Mesenchymal stem cell (in vitro differentiated cells and primary cell): ENCODE data around the gene LAPTM5. TPM values are rescaled to one million over a fixed set of nuclear protein-coding genes. Genes with fewer than 3 reads are reported as not detected.

Source experiments
- DNase-seq: peaks from one replicate; pipeline ENCODE4 v3.0.0-alpha.2; 2013
- H2AFZ ChIP-seq: one replicate; pipeline ENCODE4 v1.6.1; 2013; ENCODE audit warnings: low read depth, mild to moderate bottlenecking, control low read depth, inconsistent platforms, low read length, moderate library complexity
- H2AK5ac ChIP-seq: 2 replicates; pipeline ENCODE4 v1.6.1; 2013; ENCODE audit warnings: low read length, moderate library complexity, mild to moderate bottlenecking, inconsistent platforms; ENCODE audit not compliant: severe bottlenecking
- H2BK120ac ChIP-seq: one replicate; pipeline ENCODE4 v1.6.1; 2013; ENCODE audit warnings: low read depth, mild to moderate bottlenecking, inconsistent platforms, low read length, moderate library complexity
- H2BK12ac ChIP-seq, 2 experiments: one replicate each; pipeline ENCODE4 v1.6.1; 2013; ENCODE audit warnings: inconsistent platforms in 2 of 2, low read length in 2 of 2, mild to moderate bottlenecking in 2 of 2, moderate library complexity in 2 of 2, control low read depth in 1 of 2
- H2BK15ac ChIP-seq: one replicate; pipeline ENCODE4 v1.6.1; 2013; ENCODE audit warnings: mild to moderate bottlenecking, low read depth, inconsistent platforms; ENCODE audit not compliant: poor library complexity, severe bottlenecking
- H2BK5ac ChIP-seq: 2 replicates; pipeline ENCODE4 v1.6.1; 2013; ENCODE audit warnings: low read depth, mild to moderate bottlenecking, low read length, control low read depth, inconsistent platforms; ENCODE audit not compliant: poor library complexity, severe bottlenecking
- H3K14ac ChIP-seq, 2 experiments: one replicate each; pipeline ENCODE4 v1.6.1; 2013; ENCODE audit warnings: inconsistent platforms in 2 of 2, low read length in 2 of 2, control low read depth in 1 of 2, mild to moderate bottlenecking in 1 of 2, moderate library complexity in 1 of 2
- H3K18ac ChIP-seq, 2 experiments: one replicate each; pipeline ENCODE4 v1.6.1; 2013; ENCODE audit warnings: inconsistent platforms in 2 of 2, low read length in 2 of 2, control low read depth in 1 of 2, low read depth in 1 of 2, mild to moderate bottlenecking in 1 of 2
- H3K23ac ChIP-seq, 2 experiments: one replicate each; pipeline ENCODE4 v1.6.1; 2013; ENCODE audit warnings: inconsistent platforms in 2 of 2, low read length in 2 of 2, mild to moderate bottlenecking in 2 of 2, moderate library complexity in 2 of 2, control low read depth in 1 of 2
- H3K27ac ChIP-seq: 2 replicates; pipeline ENCODE4 v1.5.1; 2013; ENCODE audit warnings: mild to moderate bottlenecking, moderate library complexity, low read length, control low read depth, inconsistent platforms; ENCODE audit not compliant: poor library complexity, severe bottlenecking
- H3K27me3 ChIP-seq, 2 experiments: 2 replicates each; pipeline versions ENCODE4 v1.6.1 to v1.7.0; 2013; ENCODE audit warnings: low read length in 2 of 2, mild to moderate bottlenecking in 2 of 2, moderate library complexity in 2 of 2, control low read depth in 1 of 2, inconsistent platforms in 1 of 2; ENCODE audit not compliant: control insufficient read depth in 1 of 2, insufficient read depth in 1 of 2
- H3K36me3 ChIP-seq, 2 experiments: 2 replicates each; pipeline versions ENCODE4 v1.6.1 to v1.7.0; 2013; ENCODE audit warnings: low read length in 2 of 2, control low read depth in 1 of 2, inconsistent platforms in 1 of 2, low read depth in 1 of 2, mild to moderate bottlenecking in 1 of 2; ENCODE audit not compliant: insufficient read depth in 2 of 2, control insufficient read depth in 1 of 2
- H3K4ac ChIP-seq, 2 experiments: one replicate each; pipeline ENCODE4 v1.6.1; 2013; ENCODE audit warnings: inconsistent platforms in 2 of 2, low read length in 2 of 2, mild to moderate bottlenecking in 2 of 2, moderate library complexity in 2 of 2, control low read depth in 1 of 2, low read depth in 1 of 2
- H3K4me1 ChIP-seq: 2 replicates; pipeline ENCODE4 v1.6.1; 2013; ENCODE audit warnings: low read depth, low read length, control low read depth; ENCODE audit not compliant: control insufficient read depth, insufficient read depth
- H3K4me2 ChIP-seq: 2 replicates; pipeline ENCODE4 v1.6.1; 2013; ENCODE audit warnings: low read length, mild to moderate bottlenecking, inconsistent platforms; ENCODE audit not compliant: poor library complexity, severe bottlenecking
- H3K4me3 ChIP-seq, 2 experiments: 2 replicates each; pipeline versions ENCODE4 v1.5.1 to v1.7.0; 2013; ENCODE audit warnings: low read length in 2 of 2, mild to moderate bottlenecking in 2 of 2, control low read depth in 1 of 2, low read depth in 1 of 2; ENCODE audit not compliant: insufficient read depth in 1 of 2
- H3K79me1 ChIP-seq: replicated peaks from 2 replicates; pipeline ENCODE4 v1.6.1; 2013; ENCODE audit warnings: mild to moderate bottlenecking, control low read depth, low read length, inconsistent platforms; ENCODE audit not compliant: poor library complexity, severe bottlenecking
- H3K9ac ChIP-seq: 2 replicates; pipeline ENCODE4 v1.7.0; 2013; ENCODE audit warnings: mild to moderate bottlenecking, low read length, moderate library complexity
- H3K9me3 ChIP-seq: 2 replicates; pipeline ENCODE4 v1.7.0; 2013; ENCODE audit warnings: mild to moderate bottlenecking, low read length; ENCODE audit not compliant: control insufficient read depth
- H4K8ac ChIP-seq: one replicate; pipeline ENCODE4 v1.6.1; 2013; ENCODE audit warnings: inconsistent platforms, mild to moderate bottlenecking, low read length, moderate library complexity
- H4K91ac ChIP-seq: one replicate; pipeline ENCODE4 v1.6.1; 2013; ENCODE audit warnings: mild to moderate bottlenecking, low read length, inconsistent platforms
- WGBS: methylation state at CpG from one replicate; pipeline ENCODE4 v1.1.7; 2013; ENCODE audit warnings: mixed read lengths; 5-methylcytosine and 5-hydroxymethylcytosine counted together
- polyA plus RNA-seq, 2 experiments: library from polyadenylated mRNA; stranded (reverse); fragments of 200-250 nt; gene quantifications; one replicate each; pipeline ENCODE4 v1.2.3, GENCODE V29; 2013

Gene LAPTM5
- 0.97 TPM for polyA plus RNA-seq (2013, experiment 1 of 2)
- 0.95 TPM for polyA plus RNA-seq (2013, experiment 2 of 2)

GRCh38 chr1:30757352-30758120 is at the start of gene LAPTM5:
Gene LAPTM5, minus strand, starts transcription at chr1:30757774. Its CDS starts 29 bp downstream, at chr1:30757745.
- Histone ChIP-seq H3K36me3 (no peaks in the 10 kb centered on the region), H2BK12ac (peak within 1 kb of the TSS; percentile 59 to 73), H3K14ac (peak within 1 kb of the TSS in 1 of 2 experiments; percentile 19), H3K4ac (peak within 1 kb of the TSS in 1 of 2 experiments; percentile 21), H3K27ac (no peak within 1 kb of the TSS), H3K27me3 (peaks cover 0 to 26% of the 10 kb centered on the region in 2 experiments), H4K8ac (peak within 1 kb of the TSS; percentile 78), H2BK15ac (peak within 1 kb of the TSS; percentile 88), H4K91ac (peak within 1 kb of the TSS; percentile 57), H2BK5ac (no peak within 1 kb of the TSS), H3K4me2 (no peak within 1 kb of the TSS), H3K9me3 (no peaks in the 10 kb centered on the region), H2BK120ac (peak within 1 kb of the TSS; percentile 59), H3K4me1 (peaks cover 34% of the 10 kb centered on the region), H3K9ac (peak within 1 kb of the TSS; percentile 62), H2AFZ (no peak within 1 kb of the TSS), H3K18ac (peak within 1 kb of the TSS; percentile 67 to 82), H3K4me3 (peak within 1 kb of the TSS in 1 of 2 experiments; percentile 61), H2AK5ac (peak within 1 kb of the TSS; percentile 16), H3K23ac (no peak within 1 kb of the TSS), H3K79me1 (no peaks in the 10 kb centered on the region)
- no peak for DNase-seq
- WGBS: 84% methylated on average over 19 of the region's 21 CpGs

DNA sequence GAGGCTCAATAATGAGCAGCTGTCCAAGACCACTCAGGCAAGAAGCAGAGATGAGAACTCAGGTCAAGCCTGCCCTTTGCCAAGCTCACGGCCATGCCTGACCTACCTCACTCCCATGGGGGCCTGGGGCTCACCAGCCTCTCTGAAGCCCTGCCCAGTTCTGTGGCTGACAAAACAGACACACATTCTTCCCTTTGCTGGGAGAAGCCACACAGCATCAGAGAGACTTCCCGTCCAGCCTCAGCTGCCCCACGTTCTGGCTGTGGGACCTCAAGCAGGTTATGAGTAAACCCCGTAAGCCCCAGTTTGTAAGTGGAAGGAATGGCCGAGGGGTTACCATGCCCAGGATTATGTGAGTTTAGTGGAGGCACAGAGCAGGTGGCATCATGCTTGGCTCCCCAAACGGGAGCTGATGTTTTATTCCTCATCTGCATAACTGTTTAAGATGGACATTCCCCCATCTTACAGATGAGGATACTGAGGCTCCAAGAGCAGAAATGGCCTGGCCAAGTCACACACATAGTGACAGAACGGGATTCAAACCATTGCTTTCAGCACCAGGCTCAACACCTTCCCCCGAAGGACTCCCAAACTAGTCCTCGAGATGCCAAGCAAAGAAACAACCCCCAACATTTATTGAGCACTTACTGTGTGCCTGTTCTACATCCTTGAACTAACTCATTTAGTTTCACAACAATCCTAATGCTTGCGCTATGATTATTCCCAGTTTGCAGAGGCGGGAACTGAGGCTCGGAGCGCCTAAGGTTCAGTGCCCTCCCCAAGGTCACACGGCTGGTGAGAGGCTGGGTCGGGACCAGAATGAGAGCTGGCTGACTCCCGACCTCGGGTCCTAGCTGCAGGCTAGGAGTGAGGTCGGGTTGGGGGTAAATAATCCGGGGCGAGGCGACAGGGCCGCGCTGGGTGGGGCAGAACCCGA is 49.1 kb upstream of the LAPTM5 start:
- Histone ChIP-seq H2BK5ac (no peak overlapping the region), H2BK12ac (peak overlapping the region; percentile 12 to 63), H2BK15ac (peak overlapping the region; percentile 68), H3K27ac (no peak overlapping the region), H3K36me3 (no peaks in the 10 kb centered on the region), H2AK5ac (no peak overlapping the region), H2BK120ac (peak overlapping the region; percentile 15), H3K79me1 (no peaks in the 10 kb centered on the region), H3K4me2 (no peak overlapping the region), H3K9me3 (no peaks in the 10 kb centered on the region), H3K14ac (peak overlapping the region in 1 of 2 experiments; percentile 31), H3K18ac (peak overlapping the region; percentile 14 to 40), H3K23ac (peak overlapping the region in 1 of 2 experiments; percentile 18), H3K4ac (peak overlapping the region in 1 of 2 experiments; percentile 56), H3K4me3 (no peak overlapping the region), H2AFZ (no peak overlapping the region), H4K8ac (no peak overlapping the region), H3K9ac (no peak overlapping the region), H3K27me3 (peaks cover 0 to 20% of the 10 kb centered on the region in 2 experiments), H4K91ac (peak overlapping the region; percentile 61), H3K4me1 (peaks cover 35% of the 10 kb centered on the region)
- DNase-seq: no peak
- WGBS: 87% methylated on average over 24 of the region's 24 CpGs

DNA sequence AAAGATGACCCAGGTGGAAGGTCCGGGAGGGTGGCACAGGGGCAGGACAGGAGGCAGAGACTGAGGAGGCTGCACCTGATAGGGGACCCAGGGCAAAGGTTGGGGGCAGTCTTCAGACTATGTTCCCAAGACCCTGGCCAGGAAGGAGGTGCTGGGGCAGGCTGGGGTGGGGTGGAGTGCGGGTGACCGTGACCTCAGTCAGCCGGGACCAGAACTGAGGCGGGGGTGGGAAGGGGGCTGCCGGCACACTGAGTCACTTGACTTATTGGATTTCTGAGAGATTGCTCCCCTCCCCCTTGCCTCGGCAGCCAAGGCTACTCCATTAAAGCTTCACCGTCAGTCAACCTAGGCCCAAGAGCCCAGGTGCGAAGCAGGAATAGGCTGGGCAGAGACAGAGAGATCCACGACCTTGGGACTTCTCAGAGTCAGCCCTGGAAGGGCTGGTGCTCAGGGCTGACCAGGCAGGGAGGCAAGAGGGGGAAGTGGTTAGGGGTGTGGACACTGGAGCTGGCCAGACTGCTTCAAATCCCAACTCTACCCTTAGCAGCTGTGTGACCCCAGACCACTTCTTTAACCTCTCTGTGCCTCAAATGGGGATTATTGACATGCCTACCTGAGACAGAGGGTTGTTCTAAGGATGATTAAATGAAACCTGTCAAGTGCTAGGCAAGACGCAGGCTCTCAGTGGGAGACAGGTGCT is 47.9 kb upstream of the LAPTM5 start:
- Histone ChIP-seq H4K8ac (no peak overlapping the region), H3K4ac (peak overlapping the region in 1 of 2 experiments; percentile 52), H2BK12ac (peak overlapping the region; percentile 85 to 91), H3K4me3 (no peak overlapping the region), H2AK5ac (peak overlapping the region; percentile 15), H3K27ac (no peak overlapping the region), H2AFZ (no peak overlapping the region), H3K14ac (peak overlapping the region in 1 of 2 experiments; percentile 76), H3K79me1 (no peaks in the 10 kb centered on the region), H3K4me2 (no peak overlapping the region), H3K9ac (no peak overlapping the region), H3K18ac (peak overlapping the region; percentile 18 to 53), H2BK5ac (no peak overlapping the region), H3K36me3 (no peaks in the 10 kb centered on the region), H3K23ac (peak overlapping the region in 1 of 2 experiments; percentile 34), H2BK120ac (no peak overlapping the region), H4K91ac (peak overlapping the region; percentile 44), H3K9me3 (no peaks in the 10 kb centered on the region), H3K27me3 (peaks cover 0 to 28% of the 10 kb centered on the region in 2 experiments), H3K4me1 (peaks cover 37% of the 10 kb centered on the region), H2BK15ac (no peak overlapping the region)
- no peak for DNase-seq
- WGBS: 52% methylated on average over 10 of the region's 11 CpGs
